Spinal cord (tissue), 10 donors: ENCODE results near the gene GAMT. TPM values are rescaled to one million over a fixed set of nuclear protein-coding genes. Genes with fewer than 3 reads are reported as not detected.

ENCODE experiments used
- DNase-seq, 6 donors: peaks; one replicate each; pipeline versions ENCODE4 v3.0.0 to v3.0.0-alpha.2; 2013 to 2015; ENCODE audit warnings: low spot score in 6 of 6, low read depth in 4 of 6
- H3K27ac ChIP-seq: one replicate; pipeline ENCODE4 v1.5.1; 2013; ENCODE audit warnings: low read depth, low read length, control low read depth
- H3K27me3 ChIP-seq: one replicate; pipeline ENCODE4 v1.6.1; 2013; ENCODE audit warnings: low read length; ENCODE audit not compliant: control insufficient read depth, insufficient read depth
- H3K36me3 ChIP-seq: one replicate; pipeline ENCODE4 v1.6.1; 2013; ENCODE audit warnings: low read length; ENCODE audit not compliant: control insufficient read depth, insufficient read depth
- H3K4me1 ChIP-seq: one replicate; pipeline ENCODE4 v1.6.1; 2013; ENCODE audit warnings: low read length; ENCODE audit not compliant: control insufficient read depth, insufficient read depth
- H3K4me3 ChIP-seq: one replicate; pipeline ENCODE4 v1.5.1; 2013; ENCODE audit warnings: low read depth, low read length, control low read depth
- H3K9me3 ChIP-seq: one replicate; pipeline ENCODE4 v1.6.1; 2013; ENCODE audit warnings: low read length; ENCODE audit not compliant: control insufficient read depth, insufficient read depth
- WGBS: methylation state at CpG from one replicate; pipeline ENCODE4 v1.1.5; 2013; ENCODE audit warnings: missing lambda C conversion rate; ENCODE audit not compliant: insufficient coverage; 5-methylcytosine and 5-hydroxymethylcytosine counted together
- polyA plus RNA-seq, 2 donors: library from polyadenylated mRNA; unstranded; fragments of 120-200 nt; gene quantifications; one replicate each; pipeline ENCODE4 v1.2.1, GENCODE V29; 2013; ENCODE audit not compliant: insufficient read length in 2 of 2
- total RNA-seq, 2 donors: library from RNA; depleted of rRNA in 1 of 2; stranded (reverse); fragments of 120-200 nt in 1 of 2; fragments of >200 nt in 1 of 2; gene quantifications; one replicate each; pipeline versions ENCODE4 v1.2.3 to v1.2.4, GENCODE V29; 2013 to 2014
- donor health status: healthy.

The GAMT gene
- total and polyA plus RNA-seq, 4 donors = 15.5 to 81.2 (median 53.6) TPM

DNA sequence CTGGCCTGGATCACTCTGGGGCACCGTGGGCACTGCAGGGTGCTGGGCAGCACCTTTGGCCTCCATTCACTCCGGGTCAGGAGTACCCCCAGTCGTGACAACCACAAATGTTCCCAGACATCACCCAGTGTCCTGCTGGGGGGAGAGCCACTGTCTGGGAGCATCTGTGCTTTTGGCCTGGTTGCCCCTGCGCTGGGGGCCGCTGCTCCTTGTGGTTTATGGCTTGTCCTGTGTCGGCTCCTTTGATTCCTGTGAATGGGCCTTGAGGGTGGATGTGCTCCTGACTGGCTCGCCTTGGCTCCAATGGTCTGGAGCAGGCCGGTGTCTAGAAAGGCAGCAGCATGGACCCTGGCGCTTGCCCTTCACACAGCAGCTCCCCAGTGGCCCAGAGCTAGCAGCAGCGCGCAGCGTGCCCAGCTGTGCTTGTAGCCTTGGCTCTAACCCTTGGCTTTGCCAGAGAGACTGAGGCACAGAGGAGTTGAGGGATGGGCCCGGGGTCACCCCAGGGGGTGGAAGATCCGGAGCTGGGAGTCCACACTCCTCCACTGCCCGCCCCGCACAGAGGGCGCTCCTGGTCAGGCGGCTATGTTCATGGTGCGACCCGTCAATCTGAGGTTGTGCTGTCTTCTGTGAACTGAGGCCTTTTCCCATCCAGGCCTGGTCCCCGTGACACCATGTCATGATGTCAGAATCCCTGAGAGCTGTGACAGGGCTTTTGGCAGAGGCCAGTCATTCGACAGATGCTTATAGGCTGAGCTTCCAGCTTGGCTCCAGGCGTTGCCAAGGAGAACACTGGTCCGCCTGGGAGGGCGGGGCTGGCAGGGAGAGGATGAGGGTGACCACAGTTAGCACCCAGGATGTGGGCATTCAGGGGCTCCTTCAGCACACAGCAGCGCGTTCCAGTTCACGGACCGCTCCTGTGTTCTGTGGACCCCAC lies 10.2 kb upstream of the GAMT start:
- peaks cover 63% of the 10 kb centered on the region for H3K36me3 ChIP-seq
- H3K27me3 ChIP-seq = no peaks in the 10 kb centered on the region
- peak overlapping the region; percentile 40 for H3K27ac ChIP-seq
- H3K4me3 ChIP-seq = no peak overlapping the region
- peaks cover 83% of the 10 kb centered on the region for H3K4me1 ChIP-seq
- 57% methylated on average over 27 of the region's 29 CpGs for WGBS
- H3K9me3 ChIP-seq = no peaks in the 10 kb centered on the region
- peak in 2 of 6 donors; percentile 57 to 77 for DNase-seq

GRCh38 chr19:1410789-1411188 lies 9.4 kb upstream of the GAMT start:
- peaks cover 55% of the 10 kb centered on the region for H3K36me3 ChIP-seq
- H3K27me3 ChIP-seq = no peaks in the 10 kb centered on the region
- peaks cover 78% of the 10 kb centered on the region for H3K4me1 ChIP-seq
- WGBS = 85% methylated on average over 9 of the region's 9 CpGs
- no peaks in the 10 kb centered on the region for H3K9me3 ChIP-seq
- H3K4me3 ChIP-seq = no peak overlapping the region
- H3K27ac ChIP-seq = peak overlapping the region; percentile 40
- DNase-seq = no peak

DNA sequence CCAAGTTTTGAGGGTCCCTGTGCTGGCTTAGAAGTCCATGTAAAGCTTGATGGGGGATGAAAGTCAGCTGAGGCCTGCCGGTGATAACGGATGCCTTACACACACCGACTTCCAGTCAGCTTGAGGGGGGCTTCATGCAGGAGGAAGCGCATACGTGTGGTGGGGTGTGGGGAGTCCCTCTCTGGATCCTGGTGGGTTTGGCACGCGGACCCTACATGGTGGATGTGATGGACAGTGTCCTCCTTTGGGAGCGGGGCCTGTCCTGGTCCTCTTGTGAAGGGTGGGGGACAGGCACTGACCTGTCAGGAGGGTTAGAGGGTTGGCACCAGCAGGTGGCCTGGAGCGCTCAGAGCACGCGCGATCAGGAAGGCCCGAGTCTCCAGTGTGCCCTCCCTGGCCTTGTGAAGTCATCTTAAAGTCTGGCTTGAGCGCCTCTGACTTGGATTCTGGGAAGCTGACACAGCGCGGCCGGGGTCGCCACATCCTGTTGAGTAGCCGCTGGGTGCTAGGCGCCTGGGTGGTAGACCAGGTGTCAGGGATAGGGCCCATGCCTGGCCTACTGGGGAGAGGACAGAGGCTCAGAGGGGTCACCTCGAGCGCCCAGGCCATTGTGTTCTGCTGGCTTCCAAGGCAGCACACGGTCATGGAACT lies 8.9 kb upstream of the GAMT start:
- H3K4me1 ChIP-seq = peaks cover 73% of the 10 kb centered on the region
- H3K4me3 ChIP-seq = no peak overlapping the region
- H3K9me3 ChIP-seq = no peaks in the 10 kb centered on the region
- 84% methylated on average over 20 of the region's 23 CpGs for WGBS
- no peak for DNase-seq
- no peak overlapping the region for H3K27ac ChIP-seq
- no peaks in the 10 kb centered on the region for H3K27me3 ChIP-seq
- H3K36me3 ChIP-seq = peaks cover 51% of the 10 kb centered on the region

- Histone ChIP-seq H3K4me3 (peak overlapping the region; percentile 85), H3K9me3 (no peaks in the 10 kb centered on the region), H3K27ac (peak overlapping the region; percentile 83), H3K27me3 (no peaks in the 10 kb centered on the region), H3K36me3 (peaks cover 51% of the 10 kb centered on the region), H3K4me1 (peaks cover 65% of the 10 kb centered on the region)
- no peak for DNase-seq
- 66% methylated on average over 32 of the region's 33 CpGs for WGBS
These were observed 8.1 kb upstream of the GAMT start for GRCh38 chr19:1409204-1410005.

GRCh38 chr19:1408300-1409203 lies 7.2 kb upstream of the GAMT start:
- WGBS = under 1% methylated on average over 57 of the region's 69 CpGs
- peaks cover 59% of the 10 kb centered on the region for H3K4me1 ChIP-seq
- DNase-seq = peak in 2 of 6 donors; percentile 43 to 54
- peak overlapping the region; percentile 85 for H3K4me3 ChIP-seq
- peak overlapping the region; percentile 83 for H3K27ac ChIP-seq
- H3K9me3 ChIP-seq = no peaks in the 10 kb centered on the region
- no peaks in the 10 kb centered on the region for H3K27me3 ChIP-seq
- H3K36me3 ChIP-seq = peaks cover 50% of the 10 kb centered on the region

DNA sequence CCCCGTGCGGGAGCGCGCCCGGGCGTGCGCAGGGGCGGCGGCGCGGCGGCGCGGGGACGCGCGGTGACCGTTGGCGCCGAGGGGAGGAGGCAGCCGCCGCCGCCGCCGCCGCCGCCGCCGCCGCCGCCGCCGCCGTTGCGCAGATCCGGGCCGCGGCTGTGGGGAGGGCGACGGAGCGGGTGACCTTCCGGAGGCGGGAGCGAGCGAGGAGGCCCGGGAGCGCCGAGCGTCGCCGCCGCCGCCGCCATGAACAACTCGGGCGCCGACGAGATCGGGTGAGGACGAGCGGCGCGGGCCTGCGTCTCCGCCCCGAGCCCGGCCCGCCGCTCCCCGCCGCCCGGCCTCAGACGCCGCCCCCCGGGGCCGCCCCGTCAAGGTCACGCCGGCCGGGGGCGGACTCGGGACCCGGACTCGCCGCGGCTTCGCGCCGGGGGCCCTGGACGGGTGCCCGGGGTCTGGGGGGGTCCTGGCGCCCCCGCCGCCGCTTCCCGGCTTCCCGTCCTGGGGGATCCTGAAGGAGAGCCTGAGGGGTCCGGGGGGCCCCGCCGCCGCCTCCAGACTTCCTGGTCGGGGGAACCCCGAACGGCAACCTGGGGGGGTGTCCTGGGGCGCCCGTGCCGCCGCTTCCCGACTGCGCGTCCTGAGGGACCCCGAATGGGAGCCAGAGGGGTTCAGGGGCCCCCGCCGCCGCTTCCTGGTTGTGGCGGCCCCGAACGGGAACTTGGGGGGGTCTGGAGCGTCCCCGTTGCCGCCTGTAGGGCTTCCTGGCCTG lies 6.4 kb upstream of the GAMT start, which contains the start of gene DAZAP1:
Gene DAZAP1 (plus strand): TSS at position 59 of the 772 bp plus-strand sequence. CDS start 188 bp downstream, at position 247.
- under 1% methylated on average over 121 of the region's 121 CpGs for WGBS
- Histone ChIP-seq H3K4me1 (peaks cover 55% of the 10 kb centered on the region), H3K9me3 (no peaks in the 10 kb centered on the region), H3K36me3 (peaks cover 42% of the 10 kb centered on the region), H3K27me3 (no peaks in the 10 kb centered on the region), H3K4me3 (peak within 1 kb of the TSS; percentile 85), H3K27ac (peak within 1 kb of the TSS; percentile 83)
- DNase-seq = no peak

- Histone ChIP-seq H3K27ac (peak overlapping the region; percentile 75), H3K4me1 (peaks cover 55% of the 10 kb centered on the region), H3K27me3 (no peaks in the 10 kb centered on the region), H3K9me3 (no peaks in the 10 kb centered on the region), H3K4me3 (peak overlapping the region; percentile 71), H3K36me3 (peaks cover 34% of the 10 kb centered on the region)
- WGBS = under 1% methylated on average over 72 of the region's 72 CpGs
- DNase-seq = peak; percentile 95 to 100 (median 98)
These were observed 5.6 kb upstream of the GAMT start for GRCh38 chr19:1406774-1407527.
